ENCODE results near the gene ADARB2. TPM values are rescaled to one million over a fixed set of nuclear protein-coding genes. Genes with fewer than 3 reads are reported as not detected.

ADARB2 gene
- total RNA-seq, 1 experiment from 2014 or later = not detected

- in situ Hi-C loops (cut with HindIII; ENCODE audit: low sequenced_read_pairs) = no loop called here
These were observed 172.5 kb downstream of the ADARB2 start for GRCh38 chr10:1564791-1565190.

GRCh38 chr10:1563028-1563427 is 174.3 kb downstream of the ADARB2 start:
- in situ Hi-C loops (cut with HindIII; ENCODE audit: low sequenced_read_pairs) = no loop called here

More at GRCh38 chr10:1564791-1565190, 172.5 kb downstream of the ADARB2 start:
- DNase-seq (ENCODE audit: low spot score) = no peak

GRCh38 chr10:1561731-1562337 is 175.5 kb downstream of the ADARB2 start:
- in situ Hi-C loops (cut with HindIII; ENCODE audit: low sequenced_read_pairs) = no loop called here

More at GRCh38 chr10:1563028-1563427, 174.3 kb downstream of the ADARB2 start:
- no peak for DNase-seq (ENCODE audit: low spot score)

GRCh38 chr10:1560535-1561192 is 176.7 kb downstream of the ADARB2 start:
- in situ Hi-C loops (cut with HindIII; ENCODE audit: low sequenced_read_pairs) = no loop called here
- no peak for DNase-seq (ENCODE audit: low spot score)

More at GRCh38 chr10:1561731-1562337, 175.5 kb downstream of the ADARB2 start:
- DNase-seq (ENCODE audit: low spot score) = no peak

GRCh38 chr10:1559761-1560160 is 177.6 kb downstream of the ADARB2 start:
- no peak for DNase-seq (ENCODE audit: low spot score)
- in situ Hi-C loops (cut with HindIII; ENCODE audit: low sequenced_read_pairs) = no loop called here

GRCh38 chr10:1559311-1559710 is 178.0 kb downstream of the ADARB2 start:
- in situ Hi-C loops (cut with HindIII; ENCODE audit: low sequenced_read_pairs) = no loop called here
- DNase-seq (ENCODE audit: low spot score) = no peak

GRCh38 chr10:1558906-1559305 is 178.4 kb downstream of the ADARB2 start:
- DNase-seq (ENCODE audit: low spot score) = no peak
- in situ Hi-C loops (cut with HindIII; ENCODE audit: low sequenced_read_pairs) = no loop called here

- in situ Hi-C loops (cut with HindIII; ENCODE audit: low sequenced_read_pairs) = no loop called here
These were observed 180.2 kb downstream of the ADARB2 start for GRCh38 chr10:1557081-1557480.

GRCh38 chr10:1556496-1556895 is 180.8 kb downstream of the ADARB2 start:
- in situ Hi-C loops (cut with HindIII; ENCODE audit: low sequenced_read_pairs) = no loop called here
- no peak for DNase-seq (ENCODE audit: low spot score)

More at GRCh38 chr10:1557081-1557480, 180.2 kb downstream of the ADARB2 start:
- no peak for DNase-seq (ENCODE audit: low spot score)

GRCh38 chr10:1553951-1554350 is 183.4 kb downstream of the ADARB2 start:
- in situ Hi-C loops (cut with HindIII; ENCODE audit: low sequenced_read_pairs) = no loop called here
- DNase-seq (ENCODE audit: low spot score) = no peak

GRCh38 chr10:1552881-1553670 is 184.2 kb downstream of the ADARB2 start:
- in situ Hi-C loops (cut with HindIII; ENCODE audit: low sequenced_read_pairs) = no loop called here
- peak; percentile 8 for DNase-seq (ENCODE audit: low spot score)

- no peak for DNase-seq (ENCODE audit: low spot score)
- in situ Hi-C loops (cut with HindIII; ENCODE audit: low sequenced_read_pairs) = no loop called here
These were observed 184.9 kb downstream of the ADARB2 start for GRCh38 chr10:1552406-1552805.

- no peak for DNase-seq (ENCODE audit: low spot score)
- in situ Hi-C loops (cut with HindIII; ENCODE audit: low sequenced_read_pairs) = no loop called here
These were observed 185.5 kb downstream of the ADARB2 start for GRCh38 chr10:1551636-1552338.

- no peak for DNase-seq (ENCODE audit: low spot score)
- in situ Hi-C loops (cut with HindIII; ENCODE audit: low sequenced_read_pairs) = no loop called here
These were observed 186.7 kb downstream of the ADARB2 start for GRCh38 chr10:1550616-1551015.

GRCh38 chr10:1550291-1550595 is 187.1 kb downstream of the ADARB2 start:
- DNase-seq (ENCODE audit: low spot score) = no peak
- in situ Hi-C loops (cut with HindIII; ENCODE audit: low sequenced_read_pairs) = no loop called here

GRCh38 chr10:1549591-1550290 is 187.6 kb downstream of the ADARB2 start:
- DNase-seq (ENCODE audit: low spot score) = no peak
- in situ Hi-C loops (cut with HindIII; ENCODE audit: low sequenced_read_pairs) = no loop called here

GRCh38 chr10:1548596-1548995 is 188.7 kb downstream of the ADARB2 start:
- in situ Hi-C loops (cut with HindIII; ENCODE audit: low sequenced_read_pairs) = no loop called here
- DNase-seq (ENCODE audit: low spot score) = no peak

GRCh38 chr10:1548146-1548545 is 189.2 kb downstream of the ADARB2 start:
- DNase-seq (ENCODE audit: low spot score) = no peak
- in situ Hi-C loops (cut with HindIII; ENCODE audit: low sequenced_read_pairs) = no loop called here

- in situ Hi-C loops (cut with HindIII; ENCODE audit: low sequenced_read_pairs) = no loop called here
These were observed 190.8 kb downstream of the ADARB2 start for GRCh38 chr10:1546431-1547110.

More at GRCh38 chr10:1546431-1547110, 190.8 kb downstream of the ADARB2 start:
- DNase-seq (ENCODE audit: low spot score) = no peak
